Measurements from ENCODE around the gene CHAT.

Gene CHAT

DNA sequence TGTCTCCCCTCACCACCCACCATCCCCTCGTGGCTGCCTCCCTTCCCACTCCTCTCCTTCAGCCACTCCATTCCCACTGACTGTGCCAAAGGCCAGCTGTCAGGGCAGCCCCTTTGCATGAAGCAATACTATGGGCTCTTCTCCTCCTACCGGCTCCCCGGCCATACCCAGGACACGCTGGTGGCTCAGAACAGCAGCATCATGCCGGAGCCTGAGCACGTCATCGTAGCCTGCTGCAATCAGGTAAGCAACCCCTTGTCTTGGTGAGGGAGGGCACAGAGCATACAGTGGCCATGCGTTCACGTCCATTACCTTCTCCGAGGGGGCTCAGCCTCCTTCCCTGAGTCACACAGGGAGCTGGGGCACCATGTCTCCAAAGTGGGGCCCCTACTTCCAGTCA lies 11.6 kb downstream of the CHAT start:
- FAIRE-seq: no peak
- no peak for DNase-seq (ENCODE audit: extremely low spot score, insufficient read length, low read depth)

DNA sequence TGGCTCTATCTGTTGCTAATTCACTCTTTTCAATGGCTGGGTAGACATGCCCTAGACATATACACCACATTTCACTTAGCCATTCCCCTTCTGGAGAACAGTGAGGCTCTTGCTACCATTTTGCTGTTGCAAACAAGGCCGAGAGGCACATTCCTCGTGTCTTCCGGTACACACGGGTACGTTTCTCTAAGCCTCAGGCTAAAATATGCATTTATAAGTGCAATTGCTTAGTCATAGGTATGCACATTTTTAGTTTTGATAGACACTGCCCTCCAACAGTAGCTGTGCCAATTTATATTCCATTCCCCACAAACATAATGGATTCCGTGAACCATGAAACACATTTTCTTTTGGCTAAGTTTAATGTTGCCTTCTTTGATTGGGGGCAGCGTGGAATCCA lies 13.2 kb downstream of the CHAT start:
- no peak for FAIRE-seq
- no peak for DNase-seq (ENCODE audit: extremely low spot score, insufficient read length, low read depth)

DNA sequence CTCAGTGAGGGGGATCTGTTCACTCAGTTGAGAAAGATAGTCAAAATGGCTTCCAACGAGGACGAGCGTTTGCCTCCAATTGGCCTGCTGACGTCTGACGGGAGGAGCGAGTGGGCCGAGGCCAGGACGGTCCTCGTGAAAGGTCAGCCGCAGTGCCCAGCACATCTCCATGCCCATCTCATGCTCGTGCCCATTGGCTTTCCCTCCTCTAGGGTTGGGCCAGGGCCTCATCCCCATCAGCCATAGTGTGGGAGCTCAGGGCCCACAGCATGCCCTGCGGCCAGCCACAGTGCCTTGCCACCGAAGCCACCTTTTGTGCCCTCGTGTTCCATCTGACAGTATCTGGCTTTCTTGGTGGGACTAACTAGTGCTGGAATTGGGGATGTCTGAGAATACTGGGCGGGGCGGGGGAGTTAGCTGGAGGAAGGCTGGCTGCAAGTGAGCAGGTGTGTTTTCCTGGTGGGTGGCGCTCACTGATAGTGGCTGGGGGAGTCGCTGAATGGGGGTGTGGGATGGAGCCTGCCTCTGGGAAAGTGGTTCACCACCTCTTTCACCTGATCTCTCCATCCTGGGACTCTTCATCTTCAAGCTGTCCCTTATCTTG lies 13.9 kb downstream of the CHAT start:
- FAIRE-seq (no peak), DNase-seq (ENCODE audit: extremely low spot score, insufficient read length, low read depth) (no peak)

DNA sequence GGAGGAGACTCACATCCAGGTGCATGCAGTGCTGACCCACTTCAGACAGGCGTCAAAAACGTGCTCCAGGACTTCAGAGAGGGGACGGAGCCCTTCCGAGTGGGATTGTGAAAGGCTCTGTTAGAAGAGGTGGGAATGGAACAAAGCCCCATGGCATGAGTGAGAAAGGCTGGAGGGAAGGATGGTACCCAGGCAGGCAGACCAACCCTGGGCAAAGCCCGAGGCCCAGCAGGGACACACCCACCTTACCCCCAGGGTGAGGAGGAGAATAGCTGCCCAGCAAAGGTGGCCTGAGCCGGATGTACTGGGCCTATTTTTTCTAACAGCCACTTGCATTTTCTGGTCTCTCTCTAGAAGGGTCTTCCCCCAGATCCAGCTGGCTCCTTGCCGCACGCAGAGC lies 14.8 kb downstream of the CHAT start:
- FAIRE-seq (no peak), DNase-seq (ENCODE audit: extremely low spot score, insufficient read length, low read depth) (no peak)

DNA sequence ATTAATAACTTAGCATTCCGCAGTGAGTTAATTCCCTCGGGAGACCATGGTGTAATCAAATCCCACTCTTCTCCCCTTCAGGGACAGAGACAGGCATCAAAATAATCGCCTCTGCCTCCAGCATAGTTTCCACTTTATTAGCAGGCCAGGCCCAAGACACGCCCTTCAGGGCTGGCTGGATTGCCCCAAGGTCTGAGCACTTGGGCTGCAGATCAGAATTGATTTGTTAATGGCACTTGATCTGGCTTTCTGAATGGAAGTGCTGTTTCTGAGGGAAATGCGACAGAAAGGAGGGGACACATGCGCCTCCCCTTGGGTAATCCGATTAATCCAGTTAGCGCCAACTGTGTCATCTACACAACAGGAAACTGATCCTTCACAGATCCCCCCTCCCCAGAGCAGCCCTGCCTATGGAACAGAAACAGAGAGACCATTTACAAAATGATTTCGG lies 15.6 kb downstream of the CHAT start:
- DNase-seq (ENCODE audit: extremely low spot score, insufficient read length, low read depth) (no peak), FAIRE-seq (no peak)

DNA sequence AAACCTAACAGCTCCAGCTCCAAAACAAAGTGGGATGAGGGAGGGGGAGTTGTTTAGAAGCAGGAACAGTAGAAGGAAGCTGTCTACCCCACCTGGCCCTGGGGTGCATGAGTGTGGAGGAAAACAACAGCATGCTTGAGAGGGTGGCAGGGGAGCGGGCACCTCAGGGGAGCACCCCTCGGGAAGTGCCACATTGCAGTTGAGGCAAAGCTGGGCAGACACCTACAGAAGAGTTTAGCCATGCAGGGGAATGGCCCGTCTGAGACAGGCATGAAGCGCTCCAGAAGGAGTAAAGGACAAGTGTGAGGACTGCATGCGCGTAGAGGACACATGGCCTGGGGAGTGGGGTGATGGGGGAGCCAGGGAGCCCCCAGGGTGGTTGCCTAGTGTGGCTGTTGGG lies 18.1 kb downstream of the CHAT start:
- FAIRE-seq (no peak), DNase-seq (ENCODE audit: extremely low spot score, insufficient read length, low read depth) (no peak)

DNA sequence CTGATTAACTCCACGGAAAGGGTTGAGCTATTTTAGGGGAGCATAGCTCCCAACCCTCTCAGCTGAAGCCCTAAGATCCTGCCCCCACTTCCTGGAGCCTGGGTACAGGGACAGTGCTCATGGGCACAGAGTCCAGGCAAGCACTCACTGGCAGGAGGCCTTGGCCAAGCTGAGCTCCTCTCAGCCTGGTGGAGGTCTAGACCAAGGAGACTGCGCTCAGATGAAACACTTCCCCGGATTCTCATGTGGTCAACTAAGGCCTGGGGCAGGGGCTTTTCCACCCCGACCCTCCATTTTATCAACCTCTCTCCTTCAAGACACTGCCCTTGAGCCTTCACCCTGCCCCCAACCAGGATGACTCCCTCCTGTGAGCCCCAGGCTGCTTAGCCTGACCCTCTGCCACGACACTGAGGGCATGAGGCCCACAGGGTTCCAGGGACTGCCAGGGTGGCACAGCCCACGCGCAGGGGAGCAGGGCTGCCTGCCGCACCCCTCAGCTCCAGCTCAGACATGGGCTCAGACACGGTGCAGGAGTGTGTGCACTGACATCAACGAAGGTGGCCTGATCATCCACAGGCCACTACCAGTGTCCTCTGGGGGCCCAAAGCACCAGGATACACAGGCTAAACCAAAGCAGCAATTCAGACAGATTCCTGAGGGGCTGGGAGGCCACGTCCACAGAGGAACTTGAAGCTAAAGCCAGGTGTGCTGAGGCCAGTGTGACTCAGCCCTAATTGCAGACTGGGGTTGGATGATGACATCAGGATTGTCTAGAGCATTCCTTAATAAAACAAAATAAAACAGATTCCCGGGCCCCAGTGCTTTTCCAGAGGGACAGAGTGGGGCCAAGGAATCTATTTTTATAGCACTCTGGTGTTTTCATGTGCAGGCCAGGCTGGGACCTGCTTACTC lies 18.8 kb downstream of the CHAT start:
- no peak for FAIRE-seq
- DNase-seq (ENCODE audit: extremely low spot score, insufficient read length, low read depth): no peak

DNA sequence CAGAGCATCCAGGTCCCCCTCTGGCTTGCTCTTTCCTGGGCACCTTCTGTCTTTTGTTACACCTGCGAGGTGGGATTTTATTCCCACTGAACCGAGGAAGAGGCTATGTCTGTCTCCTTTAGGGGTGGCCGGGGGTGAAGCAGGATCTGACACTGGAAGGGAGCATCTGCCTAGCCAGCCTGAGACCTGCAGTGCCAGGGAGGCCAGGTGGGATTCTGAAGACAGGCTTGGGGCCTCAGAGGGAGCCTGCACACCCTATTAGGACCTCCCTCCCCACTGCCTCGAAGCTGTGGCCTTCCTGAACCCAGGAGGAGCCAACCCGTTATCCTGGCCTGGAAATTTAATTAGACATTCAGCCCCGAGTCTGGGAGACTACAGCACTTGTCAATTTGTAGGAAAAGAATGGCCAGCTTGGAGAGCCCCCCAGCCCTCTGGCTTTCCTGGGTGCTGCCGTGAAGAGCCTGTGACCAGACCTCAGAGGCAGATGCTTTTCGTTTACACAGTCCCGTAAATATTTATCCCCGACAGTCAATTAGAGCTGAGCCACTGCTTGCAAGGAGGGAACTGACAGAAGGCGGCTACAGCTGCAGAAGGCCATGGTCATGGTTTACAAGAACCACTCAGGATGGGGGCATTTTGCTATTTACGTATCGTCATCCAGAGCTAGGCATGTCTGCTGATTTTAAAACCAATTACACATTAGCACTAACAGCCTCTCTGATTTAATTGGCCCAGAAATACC lies 19.7 kb downstream of the CHAT start:
- FAIRE-seq: no peak
- no peak for DNase-seq (ENCODE audit: extremely low spot score, insufficient read length, low read depth)

DNA sequence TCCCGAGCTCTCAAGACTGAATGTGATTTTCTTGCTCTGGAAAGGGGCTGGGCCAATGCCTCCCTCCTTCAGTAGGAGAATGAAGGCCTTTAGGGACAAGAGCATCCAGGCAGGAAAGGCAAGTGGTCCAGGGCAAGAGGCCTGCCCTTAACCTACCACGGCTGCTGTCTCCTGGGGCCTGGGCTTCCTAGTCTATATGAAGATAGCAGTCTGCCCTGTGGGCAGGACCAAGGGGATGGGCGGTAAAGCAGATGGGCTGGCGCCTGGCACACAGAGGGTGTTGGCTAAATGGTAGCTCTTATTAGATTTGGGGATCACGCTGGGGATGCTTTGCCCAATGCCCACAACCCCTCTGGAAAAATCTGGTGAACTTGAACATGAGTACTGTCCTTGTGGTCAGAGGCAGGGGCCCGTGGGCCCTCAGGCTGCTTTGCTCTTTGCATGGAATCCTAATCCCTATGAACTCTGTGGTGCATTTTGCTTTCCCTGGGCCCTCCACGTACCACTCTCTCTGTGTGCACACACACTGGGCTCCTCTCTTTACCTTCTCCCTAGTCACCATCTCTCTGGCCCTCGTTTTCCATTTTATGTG lies 20.3 kb downstream of the CHAT start:
- DNase-seq (ENCODE audit: extremely low spot score, insufficient read length, low read depth): no peak

DNA sequence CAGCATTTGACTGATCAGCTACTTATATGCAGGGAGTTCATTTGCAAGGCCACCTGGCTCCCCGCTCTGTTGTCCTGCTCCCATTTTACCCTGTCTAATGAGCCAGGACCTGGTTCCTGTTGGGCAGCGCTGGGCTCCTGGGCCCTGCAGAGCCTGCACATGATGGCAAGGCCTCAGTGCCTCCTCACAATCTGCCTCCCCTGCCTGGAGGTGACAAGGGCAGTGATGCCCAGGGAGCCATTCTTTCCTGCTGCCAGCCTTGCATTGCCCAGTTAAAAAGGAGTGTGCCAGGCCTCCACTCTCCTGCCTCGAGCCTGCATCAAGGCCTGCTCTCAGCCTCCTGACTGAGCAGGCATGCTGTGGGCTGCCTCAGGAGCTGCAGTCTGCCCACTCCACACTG lies 28.5 kb downstream of the CHAT start:
- FAIRE-seq: no peak
- DNase-seq (ENCODE audit: extremely low spot score, insufficient read length, low read depth): no peak

More for the DNA sequence above, 20.3 kb downstream of the CHAT start:
- no peak for FAIRE-seq

DNA sequence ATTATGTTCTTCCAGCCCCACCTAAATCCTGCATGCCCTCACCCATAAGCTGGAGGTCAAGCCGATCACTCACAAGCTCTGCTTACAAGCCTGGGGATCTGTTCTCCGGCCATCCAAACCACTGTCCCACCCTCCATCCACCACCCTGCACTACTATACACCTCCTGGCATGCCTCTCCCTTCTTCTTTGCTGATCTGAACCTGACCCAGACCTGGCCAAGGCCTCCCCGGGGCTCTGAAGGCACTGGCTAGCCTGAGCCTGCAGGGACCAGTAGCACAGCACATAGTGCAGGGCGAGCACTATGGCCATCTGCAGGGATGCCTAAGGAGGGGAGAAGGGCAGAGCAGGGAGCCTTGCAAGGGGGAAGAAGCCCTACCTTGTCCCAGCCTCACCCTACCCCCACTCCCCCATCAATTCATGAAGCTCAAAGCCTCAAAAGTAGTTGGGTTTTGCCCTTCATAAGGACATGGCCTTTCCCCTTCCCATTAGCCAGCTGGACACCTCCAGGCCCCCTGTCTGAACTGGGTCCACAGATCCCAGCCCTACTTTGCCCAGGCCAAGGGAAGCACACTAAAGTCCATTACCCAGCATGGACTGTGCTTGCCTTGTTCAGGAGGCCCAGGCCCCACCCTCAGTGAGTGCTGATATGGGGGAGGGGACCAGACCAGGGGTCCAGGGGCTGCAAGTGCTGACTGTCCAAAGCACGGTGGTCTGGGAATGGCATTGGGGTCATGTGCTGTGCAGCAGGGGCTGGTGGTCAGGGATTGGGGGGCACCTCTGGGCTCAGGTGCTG lies 29.6 kb downstream of the CHAT start:
- DNase-seq (ENCODE audit: extremely low spot score, insufficient read length, low read depth): no peak
- no peak for FAIRE-seq

DNA sequence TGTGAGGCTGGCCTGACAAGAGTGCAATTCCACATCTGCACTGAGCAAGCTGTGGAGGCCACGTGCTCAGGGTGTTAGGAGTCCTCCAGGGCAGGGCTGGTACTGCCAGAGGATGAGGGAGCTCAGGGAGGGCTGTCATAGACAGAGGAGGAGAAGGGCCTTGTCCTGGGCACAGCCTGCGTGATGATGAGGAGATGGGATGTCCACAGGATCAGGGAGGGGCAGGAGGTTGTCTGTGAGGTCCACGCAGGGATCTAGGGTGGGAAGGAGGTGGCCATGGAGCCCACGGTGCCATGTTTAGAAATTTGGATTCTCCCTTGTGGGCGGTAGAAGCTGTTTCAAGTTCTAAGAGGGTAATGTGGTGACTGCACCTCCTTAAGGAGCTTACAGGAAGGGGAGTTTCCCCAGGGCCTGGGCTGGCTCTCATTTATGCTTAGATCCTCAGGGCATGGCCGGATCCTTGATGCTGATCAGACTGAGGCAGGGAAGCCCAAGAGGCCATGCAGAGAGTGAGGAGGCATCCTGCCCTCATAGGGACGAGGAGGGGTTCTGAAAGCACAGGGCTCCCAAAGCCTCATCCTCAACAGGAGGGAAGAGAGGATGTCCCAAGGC lies 30.3 kb downstream of the CHAT start:
- no peak for DNase-seq (ENCODE audit: extremely low spot score, insufficient read length, low read depth)

DNA sequence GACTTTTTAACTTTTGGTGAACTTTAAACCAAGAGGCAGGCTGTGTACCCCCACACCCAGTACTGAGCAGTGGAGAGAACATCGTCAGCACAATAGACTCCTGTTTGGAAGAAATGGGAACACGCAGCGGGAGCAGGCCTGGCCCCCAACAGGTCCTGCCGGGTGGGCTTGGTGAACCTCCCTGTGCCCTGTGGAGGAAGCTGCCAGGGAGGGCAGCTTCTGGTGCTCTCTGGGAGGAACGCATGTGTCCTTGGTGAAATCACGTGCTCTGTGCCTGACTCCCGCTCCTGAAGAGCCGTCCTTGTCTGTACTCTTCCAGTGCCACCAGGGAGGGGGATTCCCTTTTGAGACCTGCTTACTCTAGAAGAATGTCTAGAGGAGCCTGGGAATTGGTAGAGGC lies 31.6 kb downstream of the CHAT start:
- FAIRE-seq (no peak), DNase-seq (ENCODE audit: extremely low spot score, insufficient read length, low read depth) (no peak)

More for the DNA sequence above, 30.3 kb downstream of the CHAT start:
- FAIRE-seq: no peak

DNA sequence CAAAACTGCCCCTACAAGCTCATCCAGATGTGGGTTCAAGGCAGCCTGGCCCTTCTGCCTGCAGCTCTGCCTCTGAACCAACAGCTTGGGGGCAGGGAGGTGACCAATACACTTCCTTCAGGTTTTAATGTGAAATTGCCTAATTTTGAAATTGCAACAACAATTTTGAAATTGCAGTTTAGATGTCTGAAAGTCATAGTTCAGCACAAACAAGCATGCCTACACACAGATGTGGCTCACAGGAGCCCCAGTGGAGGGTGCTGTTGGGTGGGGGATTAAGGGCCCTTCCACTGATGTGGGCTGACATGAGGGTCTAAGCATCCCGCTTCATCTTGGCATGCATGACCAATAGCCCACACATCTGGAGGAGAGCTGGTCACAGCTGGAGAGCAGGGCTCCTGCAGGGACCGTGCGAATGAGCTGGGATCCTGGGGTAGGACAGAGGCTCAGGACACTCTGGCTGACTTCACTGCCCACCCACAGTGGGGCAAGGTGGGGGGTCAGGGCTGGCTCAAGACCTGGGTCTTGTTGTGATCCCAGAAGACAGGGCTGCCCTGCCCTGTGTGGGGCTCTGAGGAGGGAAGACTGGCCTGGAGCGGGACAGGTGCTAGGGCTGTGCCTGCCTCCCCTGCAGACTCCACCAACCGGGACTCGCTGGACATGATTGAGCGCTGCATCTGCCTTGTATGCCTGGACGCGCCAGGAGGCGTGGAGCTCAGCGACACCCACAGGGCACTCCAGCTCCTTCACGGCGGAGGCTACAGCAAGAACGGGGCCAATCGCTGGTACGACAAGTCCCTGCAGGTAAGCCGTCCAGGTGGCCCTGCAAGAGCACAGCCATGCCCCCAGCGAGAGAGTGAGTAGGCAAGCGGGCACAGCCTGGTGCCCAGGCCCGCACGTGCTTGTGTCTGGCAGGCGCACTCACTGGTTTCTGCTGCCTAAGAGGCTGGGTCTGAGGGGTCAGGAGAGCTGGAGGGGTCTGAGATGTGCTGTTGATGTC lies 32.3 kb downstream of the CHAT start:
- DNase-seq (ENCODE audit: extremely low spot score, insufficient read length, low read depth) (no peak), FAIRE-seq (no peak)

DNA sequence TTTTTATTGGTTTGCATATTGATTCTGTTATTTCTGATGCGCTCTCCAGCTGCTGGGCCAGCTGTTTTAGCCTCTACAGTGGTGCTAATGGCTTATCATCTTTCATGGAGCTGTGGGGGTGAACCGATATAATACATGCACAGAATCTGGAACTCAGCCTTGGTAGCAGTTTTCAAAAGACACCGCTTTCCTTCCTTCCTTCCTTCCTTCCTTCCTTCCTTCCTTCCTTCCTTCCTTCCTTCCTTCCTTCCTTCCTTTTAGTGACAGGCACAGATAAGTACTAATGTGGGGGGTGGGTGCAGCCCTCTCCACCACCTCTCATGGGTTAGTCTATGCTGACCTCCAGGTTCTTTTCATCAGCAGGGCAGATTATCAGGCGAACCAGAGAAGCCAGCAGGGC lies 33.7 kb downstream of the CHAT start:
- FAIRE-seq (no peak), DNase-seq (ENCODE audit: extremely low spot score, insufficient read length, low read depth) (no peak)

DNA sequence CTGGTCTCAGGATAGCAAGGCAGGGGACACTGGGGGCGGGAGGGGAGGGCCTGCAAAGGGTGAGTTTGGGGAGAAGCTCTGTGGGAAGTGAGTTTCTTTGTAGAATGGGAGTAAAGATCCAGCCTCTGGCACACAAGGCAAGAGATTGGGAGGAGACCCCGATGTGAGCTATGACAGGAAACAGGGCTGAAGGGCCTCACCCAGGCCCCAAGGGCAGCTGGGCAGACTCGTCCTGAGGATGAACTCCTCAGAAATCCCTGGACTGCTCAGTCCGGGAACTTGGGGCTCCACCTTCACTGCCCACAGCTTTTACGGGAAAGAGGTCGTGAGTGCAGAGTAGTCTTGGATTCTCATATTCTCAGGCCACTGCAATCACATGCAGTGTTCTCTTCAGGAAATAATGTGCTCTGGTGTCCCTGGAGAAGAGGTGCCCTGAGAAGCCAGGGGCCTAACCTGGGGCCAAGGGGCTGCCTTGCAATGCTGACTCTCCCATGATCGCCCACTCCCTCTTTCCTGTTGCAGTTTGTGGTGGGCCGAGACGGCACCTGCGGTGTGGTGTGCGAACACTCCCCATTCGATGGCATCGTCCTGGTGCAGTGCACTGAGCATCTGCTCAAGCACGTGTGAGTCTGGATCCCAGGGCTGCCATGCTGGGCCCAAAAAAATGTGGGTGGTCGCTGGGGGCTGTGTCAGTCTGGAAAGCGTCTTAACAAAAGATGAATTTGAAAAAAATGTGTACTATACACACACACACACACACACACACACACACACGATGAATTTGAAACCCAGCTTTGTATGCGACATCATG lies 34.4 kb downstream of the CHAT start:
- DNase-seq (ENCODE audit: extremely low spot score, insufficient read length, low read depth) (no peak), FAIRE-seq (no peak)

DNA sequence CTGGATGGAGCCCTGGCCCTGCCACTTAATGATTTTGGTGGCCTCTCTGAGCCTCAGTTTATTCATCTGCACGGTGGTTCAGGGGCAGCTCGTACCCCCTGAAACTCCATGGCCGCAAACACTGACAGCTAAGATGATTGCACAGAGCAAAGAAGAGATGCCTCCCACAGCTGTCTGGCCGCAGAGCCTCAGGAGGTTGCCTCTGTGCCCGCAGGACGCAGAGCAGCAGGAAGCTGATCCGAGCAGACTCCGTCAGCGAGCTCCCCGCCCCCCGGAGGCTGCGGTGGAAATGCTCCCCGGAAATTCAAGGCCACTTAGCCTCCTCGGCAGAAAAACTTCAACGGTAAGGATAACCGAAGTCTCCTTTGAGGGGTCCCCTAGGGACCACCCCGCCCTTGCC lies 35.5 kb downstream of the CHAT start:
- DNase-seq (ENCODE audit: extremely low spot score, insufficient read length, low read depth) (no peak), FAIRE-seq (no peak)

Data from GM18507 (cell line).